ENCODE results near the gene OR9I1.

OR9I1 gene, protein sequence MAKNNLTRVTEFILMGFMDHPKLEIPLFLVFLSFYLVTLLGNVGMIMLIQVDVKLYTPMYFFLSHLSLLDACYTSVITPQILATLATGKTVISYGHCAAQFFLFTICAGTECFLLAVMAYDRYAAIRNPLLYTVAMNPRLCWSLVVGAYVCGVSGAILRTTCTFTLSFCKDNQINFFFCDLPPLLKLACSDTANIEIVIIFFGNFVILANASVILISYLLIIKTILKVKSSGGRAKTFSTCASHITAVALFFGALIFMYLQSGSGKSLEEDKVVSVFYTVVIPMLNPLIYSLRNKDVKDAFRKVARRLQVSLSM

GRCh38 chr11:58125469-58125868 lies at the start of gene OR9I1:
OR9I1 (minus strand) TSS chr11:58125530; CDS start chr11:58119444, 6,086 bp downstream.
- no peak within 1 kb of the TSS for H3K4me3 ChIP-seq (ENCODE audit: low read depth, low read length)
- no peak for DNase-seq (ENCODE audit: low read depth, low spot score)
- in situ Hi-C loops (cut with HindIII; ENCODE audit: low sequenced_read_pairs), result no loop called here
- no peak for TF ChIP-seq CTCF (IDR thresholded peaks at IDR 0.05; ENCODE audit: low read depth, low read length)

GRCh38 chr11:58165504-58166106 lies 40.3 kb upstream of the OR9I1 start:
- no peak overlapping the region for H3K4me3 ChIP-seq (ENCODE audit: low read depth, low read length)
- DNase-seq (ENCODE audit: low read depth, low spot score), result no peak
- in situ Hi-C loops (cut with HindIII; ENCODE audit: low sequenced_read_pairs), result no loop called here
- no peak for TF ChIP-seq CTCF (IDR thresholded peaks at IDR 0.05; ENCODE audit: low read depth, low read length)

GRCh38 chr11:58164990-58165389 lies 39.7 kb upstream of the OR9I1 start:
- no peak for DNase-seq (ENCODE audit: low read depth, low spot score)
- no peak for TF ChIP-seq CTCF (IDR thresholded peaks at IDR 0.05; ENCODE audit: low read depth, low read length)
- no peak overlapping the region for H3K4me3 ChIP-seq (ENCODE audit: low read depth, low read length)
- in situ Hi-C loops (cut with HindIII; ENCODE audit: low sequenced_read_pairs), result no loop called here

- in situ Hi-C loops (cut with HindIII; ENCODE audit: low sequenced_read_pairs), result no loop called here
- H3K4me3 ChIP-seq (ENCODE audit: low read depth, low read length), result no peak overlapping the region
- no peak for TF ChIP-seq CTCF (IDR thresholded peaks at IDR 0.05; ENCODE audit: low read depth, low read length)
- DNase-seq (ENCODE audit: low read depth, low spot score), result no peak
Observed at GRCh38 chr11:58164389-58164788, 39.1 kb upstream of the OR9I1 start.

DNA sequence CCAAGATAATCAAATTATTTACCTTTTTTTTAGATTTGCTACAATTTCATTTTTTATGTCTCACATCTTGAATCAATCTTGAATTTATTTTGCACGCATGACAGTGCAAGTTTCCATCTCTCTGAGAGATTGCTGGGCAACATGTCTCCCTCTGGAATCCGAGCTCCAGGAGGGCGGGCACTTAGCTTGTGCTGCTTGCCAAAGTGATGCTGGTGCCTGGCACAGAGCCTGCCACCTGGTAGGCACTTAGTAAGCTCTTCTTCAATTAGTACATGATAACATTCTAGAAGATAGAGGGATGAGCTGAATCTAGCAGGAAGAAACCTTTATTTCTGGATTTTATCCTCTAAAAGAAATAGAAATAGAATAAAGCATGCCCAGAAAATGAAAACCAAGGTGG lies 27.5 kb upstream of the OR9I1 start:
- no peak for TF ChIP-seq CTCF (IDR thresholded peaks at IDR 0.05; ENCODE audit: low read depth, low read length)
- H3K4me3 ChIP-seq (ENCODE audit: low read depth, low read length), result no peak overlapping the region
- in situ Hi-C loops (cut with HindIII; ENCODE audit: low sequenced_read_pairs), result no loop called here
- DNase-seq (ENCODE audit: low read depth, low spot score), result no peak

- no peak for TF ChIP-seq CTCF (IDR thresholded peaks at IDR 0.05; ENCODE audit: low read depth, low read length)
- H3K4me3 ChIP-seq (ENCODE audit: low read depth, low read length), result no peak overlapping the region
- in situ Hi-C loops (cut with HindIII; ENCODE audit: low sequenced_read_pairs), result no loop called here
- DNase-seq (ENCODE audit: low read depth, low spot score), result no peak
Observed at GRCh38 chr11:58142761-58143160, 17.4 kb upstream of the OR9I1 start.
